Prostate gland (tissue), 2 donors: ENCODE data around the gene PLSCR4.

Experiments used
- CTCF ChIP-seq, 4 experiments: fragments of 200-600 bp in 2 of 4; fragments of 450-650 bp in 2 of 4; sonication (generic) in 2 of 4; IDR thresholded peaks; 1 replicate in 3 of 4; 2 replicates in 1 of 4; pipeline ENCODE4 v1.5.1; 2016 to 2019; ENCODE audit warnings: antibody characterized with exemption in 4 of 4, mild to moderate bottlenecking in 2 of 4, moderate library complexity in 2 of 4
- POLR2A ChIP-seq: fragments of 450-650 bp; IDR thresholded peaks from one replicate; pipeline ENCODE4 v1.6.1; 2016; ENCODE audit warnings: antibody characterized with exemption, mild to moderate bottlenecking
- POLR2AphosphoS5 ChIP-seq: sonication (generic); formaldehyde crosslinking; IDR thresholded peaks from one replicate; pipeline ENCODE4 v1.6.1; 2017; ENCODE audit warnings: antibody characterized with exemption

- TF ChIP-seq POLR2A (no peak), CTCF (IDR thresholded peaks at IDR 0.05) (no peak), POLR2AphosphoS5 (no peak)
Measured at GRCh38 chr3:146148468-146148931, 102.4 kb downstream of the PLSCR4 start.
